Liver (tissue), 9 donors: ENCODE results near the gene SLC25A21. TPM values are rescaled to one million over a fixed set of nuclear protein-coding genes. Genes with fewer than 3 reads are reported as not detected.

Experiments used
- DNase-seq: peaks from one replicate; pipeline ENCODE4 v3.0.0-alpha.2; 2017; ENCODE audit warnings: low spot score
- H3K27ac ChIP-seq, 2 donors: one replicate each; pipeline ENCODE4 v1.7.0; 2013; ENCODE audit warnings: inconsistent platforms in 2 of 2, low read length in 2 of 2, control low read depth in 1 of 2, low read depth in 1 of 2, mild to moderate bottlenecking in 1 of 2
- H3K27me3 ChIP-seq, 4 donors: one replicate each; pipeline versions ENCODE4 v1.6.1 to v1.7.0; 2013; ENCODE audit warnings: low read length in 3 of 4, inconsistent platforms in 1 of 4, mild to moderate bottlenecking in 1 of 4, moderate library complexity in 1 of 4; ENCODE audit not compliant: control insufficient read depth in 4 of 4, insufficient read depth in 4 of 4
- H3K36me3 ChIP-seq, 4 donors: one replicate each; pipeline versions ENCODE4 v1.6.1 to v1.7.0; 2013; ENCODE audit warnings: low read length in 3 of 4, mild to moderate bottlenecking in 3 of 4, low read depth in 1 of 4, moderate library complexity in 1 of 4; ENCODE audit not compliant: control insufficient read depth in 4 of 4, insufficient read depth in 3 of 4
- H3K4me1 ChIP-seq, 4 donors: one replicate each; pipeline versions ENCODE4 v1.6.1 to v1.7.0; 2013; ENCODE audit warnings: low read length in 3 of 4, mild to moderate bottlenecking in 3 of 4, moderate library complexity in 1 of 4; ENCODE audit not compliant: control insufficient read depth in 4 of 4, insufficient read depth in 4 of 4
- H3K4me3 ChIP-seq, 3 donors: one replicate each; pipeline versions ENCODE4 v1.6.1 to v1.7.0; 2013; ENCODE audit warnings: low read length in 3 of 3, control low read depth in 1 of 3, low read depth in 1 of 3, mild to moderate bottlenecking in 1 of 3
- H3K9ac ChIP-seq, 2 donors: one replicate each; pipeline ENCODE4 v1.7.0; 2013; ENCODE audit warnings: low read length in 2 of 2, mild to moderate bottlenecking in 2 of 2, moderate library complexity in 2 of 2, control low read depth in 1 of 2, low read depth in 1 of 2
- H3K9me3 ChIP-seq, 4 donors: one replicate each; pipeline versions ENCODE4 v1.6.1 to v1.7.0; 2013; ENCODE audit warnings: low read length in 3 of 4; ENCODE audit not compliant: control insufficient read depth in 4 of 4
- FOXA2 ChIP-seq: IDR thresholded peaks from 2 replicates; pipeline ENCODE4 v1.6.1; 2016; ENCODE audit warnings: antibody characterized with exemption
- GABPA ChIP-seq, 2 donors: IDR thresholded peaks in 1 of 2; conservative IDR thresholded peaks in 1 of 2; 2 replicates each; pipeline ENCODE4 v1.6.1; 2016; ENCODE audit warnings: antibody characterized with exemption in 2 of 2, mild to moderate bottlenecking in 1 of 2, moderate library complexity in 1 of 2
- HNF4A ChIP-seq, 2 donors: conservative IDR thresholded peaks; 2 replicates each; pipeline ENCODE4 v1.6.1; 2016; ENCODE audit warnings: antibody characterized with exemption in 2 of 2, mild to moderate bottlenecking in 2 of 2
- HNF4G ChIP-seq: IDR thresholded peaks from 2 replicates; pipeline ENCODE4 v1.6.1; 2016; ENCODE audit warnings: antibody characterized with exemption
- NR2F2 ChIP-seq: IDR thresholded peaks from 2 replicates; pipeline ENCODE4 v1.6.1; 2016; ENCODE audit warnings: antibody characterized with exemption
- RAD21 ChIP-seq, 2 donors: IDR thresholded peaks; 2 replicates each; pipeline ENCODE4 v1.6.1; 2016; ENCODE audit warnings: antibody characterized with exemption in 2 of 2, mild to moderate bottlenecking in 2 of 2
- RXRA ChIP-seq, 2 donors: IDR thresholded peaks; 2 replicates each; pipeline ENCODE4 v1.6.1; 2017 to 2018; ENCODE audit warnings: antibody characterized with exemption in 2 of 2, mild to moderate bottlenecking in 1 of 2
- SP1 ChIP-seq: IDR thresholded peaks from 2 replicates; pipeline ENCODE4 v1.6.1; 2018; ENCODE audit warnings: antibody characterized with exemption, mild to moderate bottlenecking
- TAF1 ChIP-seq: conservative IDR thresholded peaks from 2 replicates; pipeline ENCODE4 v1.6.1; 2016; ENCODE audit warnings: antibody characterized with exemption, mild to moderate bottlenecking
- YY1 ChIP-seq: IDR thresholded peaks from 2 replicates; pipeline ENCODE4 v1.6.1; 2016; ENCODE audit warnings: antibody characterized with exemption, mild to moderate bottlenecking
- WGBS: extraction: QIAGEN DNeasy Blood & Tissue Kit; methylation state at CpG from one replicate; pipeline ENCODE4 v1.1.7; 2013; 5-methylcytosine and 5-hydroxymethylcytosine counted together
- polyA plus RNA-seq, 2 donors: library from polyadenylated mRNA; stranded (reverse) in 1 of 2; unstranded in 1 of 2; fragments of 200-250 nt in 1 of 2; fragments of >200 nt in 1 of 2; fragmentation: Nextera tagmentation in 1 of 2; extraction: Ambion mirVana in 1 of 2; gene quantifications; one replicate each; pipeline versions ENCODE4 v1.2.1 to v1.2.3, GENCODE V29; 2013 to 2015
- total RNA-seq, 2 donors: library from RNA; depleted of rRNA; stranded (reverse); fragments of >200 nt; gene quantifications; one replicate each; pipeline ENCODE4 v1.2.3, GENCODE V29; 2014
- TF ChIP-seq, protein P1 (sequence below): IDR thresholded peaks from 2 replicates; pipeline ENCODE4 v1.6.1; 2016; ENCODE audit warnings: antibody characterized with exemption, mild to moderate bottlenecking
- TF ChIP-seq, protein P2 (sequence below): IDR thresholded peaks from 2 replicates; pipeline ENCODE4 v1.6.1; 2016; ENCODE audit warnings: antibody characterized with exemption
- TF ChIP-seq, protein P3 (sequence below): IDR thresholded peaks from 2 replicates; pipeline ENCODE4 v1.6.1; 2016; ENCODE audit warnings: antibody characterized with exemption
- TF ChIP-seq, protein P4 (sequence below): IDR thresholded peaks from 2 replicates; pipeline ENCODE4 v1.6.1; 2016; ENCODE audit warnings: antibody characterized with exemption
- TF ChIP-seq, protein P5 (sequence below): fragments of 150-350 bp; IDR thresholded peaks from 2 replicates; pipeline ENCODE4 v1.5.1; 2017; ENCODE audit warnings: improper control_type of control experiment, low read depth, low read length; ENCODE audit not compliant: missing input control
- donor health status: healthy.
- donor health status: healthy.
- donor health status: healthy.
- donor health status: healthy.
- donor health status: healthy.

SLC25A21 gene
- total and polyA plus RNA-seq, 4 donors: 0.13 to 24.3 (median 0.23) TPM

DNA sequence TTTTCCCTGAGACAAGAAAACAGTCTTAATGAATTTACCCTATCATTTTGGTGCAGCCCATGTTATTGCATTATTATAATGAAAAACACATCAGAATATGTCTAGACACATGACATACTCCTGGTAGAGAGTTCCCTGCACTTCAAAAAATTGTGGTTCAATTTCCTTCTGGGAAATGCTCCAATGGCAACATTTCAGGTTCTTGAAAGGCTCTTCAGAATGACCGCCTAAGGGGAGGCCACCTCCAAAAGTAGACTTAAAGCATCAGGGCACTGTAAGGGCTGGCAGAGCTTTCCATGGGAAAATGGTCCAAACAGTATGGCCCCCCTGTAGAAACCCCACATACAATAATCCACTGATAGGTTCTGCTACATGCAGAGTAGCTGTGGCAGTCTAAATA lies 110.7 kb downstream of the SLC25A21 start:
- DNase-seq: no peak
- Histone ChIP-seq H3K36me3 (no peaks in the 10 kb centered on the region), H3K27me3 (no peaks in the 10 kb centered on the region), H3K9ac (no peak overlapping the region), H3K9me3 (no peaks in the 10 kb centered on the region), H3K4me3 (no peak overlapping the region), H3K4me1 (no peaks in the 10 kb centered on the region), H3K27ac (no peak overlapping the region)
- 94% methylated on average over 1 of the region's 1 CpG for WGBS
- TF ChIP-seq, protein P1, sequence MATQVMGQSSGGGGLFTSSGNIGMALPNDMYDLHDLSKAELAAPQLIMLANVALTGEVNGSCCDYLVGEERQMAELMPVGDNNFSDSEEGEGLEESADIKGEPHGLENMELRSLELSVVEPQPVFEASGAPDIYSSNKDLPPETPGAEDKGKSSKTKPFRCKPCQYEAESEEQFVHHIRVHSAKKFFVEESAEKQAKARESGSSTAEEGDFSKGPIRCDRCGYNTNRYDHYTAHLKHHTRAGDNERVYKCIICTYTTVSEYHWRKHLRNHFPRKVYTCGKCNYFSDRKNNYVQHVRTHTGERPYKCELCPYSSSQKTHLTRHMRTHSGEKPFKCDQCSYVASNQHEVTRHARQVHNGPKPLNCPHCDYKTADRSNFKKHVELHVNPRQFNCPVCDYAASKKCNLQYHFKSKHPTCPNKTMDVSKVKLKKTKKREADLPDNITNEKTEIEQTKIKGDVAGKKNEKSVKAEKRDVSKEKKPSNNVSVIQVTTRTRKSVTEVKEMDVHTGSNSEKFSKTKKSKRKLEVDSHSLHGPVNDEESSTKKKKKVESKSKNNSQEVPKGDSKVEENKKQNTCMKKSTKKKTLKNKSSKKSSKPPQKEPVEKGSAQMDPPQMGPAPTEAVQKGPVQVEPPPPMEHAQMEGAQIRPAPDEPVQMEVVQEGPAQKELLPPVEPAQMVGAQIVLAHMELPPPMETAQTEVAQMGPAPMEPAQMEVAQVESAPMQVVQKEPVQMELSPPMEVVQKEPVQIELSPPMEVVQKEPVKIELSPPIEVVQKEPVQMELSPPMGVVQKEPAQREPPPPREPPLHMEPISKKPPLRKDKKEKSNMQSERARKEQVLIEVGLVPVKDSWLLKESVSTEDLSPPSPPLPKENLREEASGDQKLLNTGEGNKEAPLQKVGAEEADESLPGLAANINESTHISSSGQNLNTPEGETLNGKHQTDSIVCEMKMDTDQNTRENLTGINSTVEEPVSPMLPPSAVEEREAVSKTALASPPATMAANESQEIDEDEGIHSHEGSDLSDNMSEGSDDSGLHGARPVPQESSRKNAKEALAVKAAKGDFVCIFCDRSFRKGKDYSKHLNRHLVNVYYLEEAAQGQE: no peak
- TF ChIP-seq YY1 (no peak), RXRA (IDR thresholded peaks at IDR 0.05) (no peak), TAF1 (no peak), RAD21 (IDR thresholded peaks at IDR 0.05) (no peak), FOXA2 (no peak), HNF4G (no peak), GABPA (IDR thresholded peaks at IDR 0.05 in 1 of 2, conservative IDR thresholded peaks at IDR 0.05 in 1 of 2) (no peak)
- TF ChIP-seq, protein P2, sequence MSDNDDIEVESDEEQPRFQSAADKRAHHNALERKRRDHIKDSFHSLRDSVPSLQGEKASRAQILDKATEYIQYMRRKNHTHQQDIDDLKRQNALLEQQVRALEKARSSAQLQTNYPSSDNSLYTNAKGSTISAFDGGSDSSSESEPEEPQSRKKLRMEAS: no peak

DNA sequence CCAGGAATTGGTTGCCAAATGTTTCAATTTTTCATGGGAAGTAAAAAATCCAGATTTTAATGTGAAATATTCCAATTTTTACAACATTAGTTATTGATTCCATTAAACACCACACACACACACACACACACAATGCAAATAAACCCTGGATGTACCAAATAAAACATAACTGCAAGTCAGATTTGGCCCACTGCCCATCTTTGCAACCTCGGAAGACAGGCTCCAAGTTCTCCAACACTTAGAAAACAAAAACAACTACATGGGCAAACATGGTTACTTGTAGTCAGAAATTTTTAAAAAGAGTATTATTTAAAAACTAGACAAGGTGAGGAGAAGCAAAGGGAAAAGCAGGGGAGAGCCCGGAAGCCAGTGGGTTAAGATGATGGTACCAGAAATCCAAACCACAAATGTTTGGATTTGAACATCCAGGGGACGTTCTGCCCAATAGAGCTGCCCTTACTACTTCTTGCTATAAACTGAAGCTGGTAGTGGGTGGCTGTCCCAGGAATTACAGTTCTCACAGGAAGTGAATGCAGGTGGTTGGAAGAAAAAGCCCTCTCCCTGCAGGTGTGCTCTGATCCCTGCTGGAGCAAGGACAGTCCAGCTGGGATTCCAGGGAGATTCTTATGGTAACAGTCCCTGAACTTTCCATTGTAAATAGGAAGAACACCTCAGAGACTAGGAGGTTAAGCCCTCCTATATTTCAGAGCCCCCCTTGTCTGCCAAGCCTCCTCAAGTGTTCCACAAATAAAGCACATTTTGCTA lies 111.7 kb downstream of the SLC25A21 start:
- Histone ChIP-seq H3K9me3 (peaks cover 0 to 1% (median 0%) of the 10 kb centered on the region in 4 donors), H3K27ac (no peak overlapping the region), H3K4me1 (no peaks in the 10 kb centered on the region), H3K36me3 (no peaks in the 10 kb centered on the region), H3K4me3 (no peak overlapping the region), H3K27me3 (no peaks in the 10 kb centered on the region), H3K9ac (no peak overlapping the region)
- no peak for DNase-seq
- TF ChIP-seq, protein P2: no peak
- no peak for TF ChIP-seq HNF4A (conservative IDR thresholded peaks at IDR 0.05)
- TF ChIP-seq, protein P1: no peak
- no peak for TF ChIP-seq SP1
- TF ChIP-seq, protein P3, sequence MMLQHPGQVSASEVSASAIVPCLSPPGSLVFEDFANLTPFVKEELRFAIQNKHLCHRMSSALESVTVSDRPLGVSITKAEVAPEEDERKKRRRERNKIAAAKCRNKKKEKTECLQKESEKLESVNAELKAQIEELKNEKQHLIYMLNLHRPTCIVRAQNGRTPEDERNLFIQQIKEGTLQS: no peak
- TF ChIP-seq, protein P4, sequence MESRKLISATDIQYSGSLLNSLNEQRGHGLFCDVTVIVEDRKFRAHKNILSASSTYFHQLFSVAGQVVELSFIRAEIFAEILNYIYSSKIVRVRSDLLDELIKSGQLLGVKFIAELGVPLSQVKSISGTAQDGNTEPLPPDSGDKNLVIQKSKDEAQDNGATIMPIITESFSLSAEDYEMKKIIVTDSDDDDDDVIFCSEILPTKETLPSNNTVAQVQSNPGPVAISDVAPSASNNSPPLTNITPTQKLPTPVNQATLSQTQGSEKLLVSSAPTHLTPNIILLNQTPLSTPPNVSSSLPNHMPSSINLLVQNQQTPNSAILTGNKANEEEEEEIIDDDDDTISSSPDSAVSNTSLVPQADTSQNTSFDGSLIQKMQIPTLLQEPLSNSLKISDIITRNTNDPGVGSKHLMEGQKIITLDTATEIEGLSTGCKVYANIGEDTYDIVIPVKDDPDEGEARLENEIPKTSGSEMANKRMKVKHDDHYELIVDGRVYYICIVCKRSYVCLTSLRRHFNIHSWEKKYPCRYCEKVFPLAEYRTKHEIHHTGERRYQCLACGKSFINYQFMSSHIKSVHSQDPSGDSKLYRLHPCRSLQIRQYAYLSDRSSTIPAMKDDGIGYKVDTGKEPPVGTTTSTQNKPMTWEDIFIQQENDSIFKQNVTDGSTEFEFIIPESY: no peak
- TF ChIP-seq RXRA (IDR thresholded peaks at IDR 0.05): no peak
- TF ChIP-seq NR2F2: no peak
- TF ChIP-seq, protein P5, sequence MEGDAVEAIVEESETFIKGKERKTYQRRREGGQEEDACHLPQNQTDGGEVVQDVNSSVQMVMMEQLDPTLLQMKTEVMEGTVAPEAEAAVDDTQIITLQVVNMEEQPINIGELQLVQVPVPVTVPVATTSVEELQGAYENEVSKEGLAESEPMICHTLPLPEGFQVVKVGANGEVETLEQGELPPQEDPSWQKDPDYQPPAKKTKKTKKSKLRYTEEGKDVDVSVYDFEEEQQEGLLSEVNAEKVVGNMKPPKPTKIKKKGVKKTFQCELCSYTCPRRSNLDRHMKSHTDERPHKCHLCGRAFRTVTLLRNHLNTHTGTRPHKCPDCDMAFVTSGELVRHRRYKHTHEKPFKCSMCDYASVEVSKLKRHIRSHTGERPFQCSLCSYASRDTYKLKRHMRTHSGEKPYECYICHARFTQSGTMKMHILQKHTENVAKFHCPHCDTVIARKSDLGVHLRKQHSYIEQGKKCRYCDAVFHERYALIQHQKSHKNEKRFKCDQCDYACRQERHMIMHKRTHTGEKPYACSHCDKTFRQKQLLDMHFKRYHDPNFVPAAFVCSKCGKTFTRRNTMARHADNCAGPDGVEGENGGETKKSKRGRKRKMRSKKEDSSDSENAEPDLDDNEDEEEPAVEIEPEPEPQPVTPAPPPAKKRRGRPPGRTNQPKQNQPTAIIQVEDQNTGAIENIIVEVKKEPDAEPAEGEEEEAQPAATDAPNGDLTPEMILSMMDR: no peak
- WGBS: 68% methylated on average over 3 of the region's 3 CpGs
